ENCODE results near the gene LRBA.

GRCh38 chr4:150983851-150984250 lies 31.2 kb downstream of the LRBA start:
- TF ChIP-seq CTCF (IDR thresholded peaks at IDR 0.05) (no peak), POLR2A (IDR thresholded peaks at IDR 0.05) (no peak)

All from testis (tissue), 2 donors.